NCI-H1048 (cell line): ENCODE data around the gene LRRC3.
"Not testable (repeated sequence)": the region's sequence is repeated elsewhere in the genome, so short reads cannot be mapped to it uniquely, and the experiment has no call there.

Experiments
- DNase-seq: peaks from one replicate; lab custom pipeline; 2025; lab: John Stamatoyannopoulos, UW

Gene LRRC3

DNA sequence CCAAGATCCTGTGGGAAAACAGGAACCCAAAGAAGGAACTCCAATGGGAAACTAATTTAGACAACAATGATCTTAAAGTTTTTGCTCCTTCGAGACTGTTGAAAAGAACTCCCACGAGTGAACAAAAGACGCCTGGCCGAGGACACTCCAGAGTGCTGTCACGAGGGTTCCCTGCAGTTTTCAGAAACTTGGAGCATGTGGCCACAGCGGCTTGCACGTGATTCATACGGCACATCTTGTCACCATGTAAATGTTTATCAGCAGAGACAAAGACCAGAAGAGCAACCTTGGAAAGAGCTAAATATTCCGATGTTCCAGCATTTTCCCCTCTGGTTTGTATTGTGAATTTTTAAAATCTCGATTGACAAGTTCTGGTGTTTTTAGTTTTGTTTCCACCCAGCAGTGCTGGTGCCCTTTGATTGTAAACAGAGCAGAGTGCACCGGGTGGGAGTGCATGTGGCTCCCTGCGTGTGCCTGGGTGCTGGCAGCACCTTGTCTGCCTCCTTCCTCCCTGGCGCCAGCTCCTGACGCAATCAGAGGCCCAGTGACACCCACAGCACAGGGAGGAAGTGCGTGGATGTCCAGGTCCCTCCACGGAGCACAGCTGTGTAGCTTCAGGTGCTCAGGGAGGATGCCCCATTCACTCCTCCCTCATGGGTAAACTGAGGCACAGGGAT lies 23.0 kb downstream of the LRRC3 start:
- DNase-seq: no peak

DNA sequence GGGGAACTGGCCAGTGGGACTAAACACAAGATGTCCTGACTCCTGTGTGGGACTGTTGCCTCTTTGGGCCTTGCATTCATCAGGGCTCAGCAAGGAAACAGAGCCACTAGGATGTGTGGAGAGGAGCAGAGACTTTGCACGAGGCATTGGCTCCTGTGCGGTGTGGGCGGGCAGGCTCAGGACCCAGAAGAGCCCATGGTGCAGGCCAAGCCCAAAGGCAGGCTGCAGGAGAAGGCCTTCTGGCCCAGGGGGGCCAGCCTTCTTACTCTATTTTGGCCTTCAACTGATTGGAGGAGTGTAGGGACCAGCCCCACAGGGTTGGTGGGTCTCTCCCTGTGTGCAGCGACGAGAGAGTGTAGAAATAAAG lies 23.5 kb downstream of the LRRC3 start:
- no peak for DNase-seq

DNA sequence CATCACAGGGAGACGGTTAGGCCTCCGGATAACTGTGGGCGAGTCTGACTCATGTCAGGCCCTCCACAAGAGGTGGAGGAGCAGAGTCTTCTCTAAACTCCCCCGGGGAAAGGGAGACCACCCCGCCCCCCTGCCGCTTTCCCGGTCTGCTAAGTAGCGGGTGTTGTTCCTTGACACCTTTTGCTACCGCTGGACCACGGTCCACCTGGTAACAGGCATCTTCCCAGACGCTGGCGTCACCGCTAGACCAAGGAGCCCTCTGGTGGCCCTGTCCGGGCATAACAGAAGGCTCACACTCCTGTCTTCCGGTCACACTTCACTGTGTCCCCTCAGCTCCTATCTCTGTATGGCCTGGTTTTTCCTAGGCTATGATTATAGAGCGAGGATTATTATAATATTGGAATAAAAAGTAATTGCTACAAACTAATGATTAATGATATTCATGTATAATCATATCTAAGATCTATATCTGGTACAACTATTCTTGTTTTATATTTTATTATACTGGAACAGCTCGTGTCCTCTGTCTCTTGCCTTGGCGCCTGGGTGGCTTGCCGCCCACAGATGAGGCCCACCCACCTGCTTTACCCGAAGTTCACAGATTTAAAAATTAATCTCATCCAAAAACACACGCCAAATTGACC lies 24.4 kb downstream of the LRRC3 start:
- not testable (repeated sequence) for DNase-seq

DNA sequence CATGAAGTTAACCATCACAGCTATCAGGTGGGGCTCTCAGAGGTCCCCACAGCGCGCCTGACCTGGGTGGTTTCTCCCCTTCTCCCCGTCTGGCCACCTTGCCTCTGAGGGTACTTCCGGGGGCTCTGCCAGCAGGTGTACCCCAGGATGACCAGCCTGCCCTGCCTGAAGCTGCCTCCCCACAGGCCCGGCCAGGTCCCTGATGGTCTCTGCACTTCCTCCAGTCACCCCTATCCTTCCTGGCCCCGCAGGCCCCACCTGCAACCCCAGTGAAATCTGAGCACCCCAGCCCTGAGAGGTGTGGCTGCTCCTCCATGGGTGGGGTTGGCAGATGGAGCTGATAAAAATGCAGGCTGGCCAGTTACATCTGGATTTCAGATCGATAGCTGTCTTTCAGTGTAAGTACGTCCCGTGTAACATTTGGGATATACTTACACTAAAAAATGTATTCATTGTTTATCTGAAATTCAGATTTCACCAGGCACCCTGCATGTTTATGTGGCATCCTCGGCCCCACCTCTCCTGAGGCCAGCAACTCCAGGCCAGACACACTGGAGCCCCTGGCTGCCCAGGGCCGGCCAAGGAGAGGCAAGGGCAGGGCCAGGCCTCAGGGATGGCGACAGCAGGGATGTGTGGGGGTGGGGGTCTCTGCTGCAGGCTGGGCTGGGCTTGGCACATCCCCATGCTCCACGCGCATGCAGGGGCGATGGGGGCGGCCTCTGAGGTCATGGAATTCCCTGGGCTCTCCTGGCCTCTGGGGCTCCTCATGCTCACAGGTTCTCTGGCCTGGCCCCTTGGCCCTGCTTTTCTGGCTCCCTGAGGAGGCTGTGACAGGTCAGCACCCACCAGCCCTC lies 25.1 kb downstream of the LRRC3 start:
- DNase-seq: no peak

DNA sequence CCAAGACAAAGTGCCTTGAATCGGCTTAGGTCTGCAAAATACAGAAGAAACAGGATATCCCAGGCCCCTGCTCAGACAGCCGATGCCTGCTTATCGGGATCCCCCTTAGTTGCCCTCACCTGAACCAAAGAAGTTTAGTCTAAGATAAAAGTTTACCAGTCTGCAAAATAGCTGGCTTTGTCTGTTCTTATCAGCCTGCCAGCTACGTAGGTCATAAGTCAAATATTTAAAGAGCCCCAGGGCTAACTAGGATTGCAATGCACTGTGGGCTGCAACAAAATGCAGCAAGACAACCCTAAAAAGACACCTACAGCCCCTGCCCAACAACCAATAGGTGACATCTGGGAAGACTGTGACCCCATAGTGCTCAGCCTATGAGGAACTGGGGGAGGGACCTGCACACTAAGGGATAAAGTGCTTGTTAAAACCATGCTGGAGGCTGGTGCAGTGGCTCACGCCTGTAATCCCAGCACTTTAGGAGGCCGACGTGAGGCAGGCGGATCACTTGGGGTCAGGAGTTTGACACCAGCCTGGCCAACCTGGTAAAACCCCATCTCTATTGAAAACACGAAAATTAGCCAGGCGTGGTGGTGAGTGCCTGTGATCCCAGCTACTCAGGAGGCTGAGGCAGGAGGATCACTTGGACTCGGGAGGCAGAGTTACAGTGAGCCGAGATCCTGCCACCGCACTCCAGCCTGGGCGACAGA lies 27.4 kb downstream of the LRRC3 start:
- DNase-seq: no peak

DNA sequence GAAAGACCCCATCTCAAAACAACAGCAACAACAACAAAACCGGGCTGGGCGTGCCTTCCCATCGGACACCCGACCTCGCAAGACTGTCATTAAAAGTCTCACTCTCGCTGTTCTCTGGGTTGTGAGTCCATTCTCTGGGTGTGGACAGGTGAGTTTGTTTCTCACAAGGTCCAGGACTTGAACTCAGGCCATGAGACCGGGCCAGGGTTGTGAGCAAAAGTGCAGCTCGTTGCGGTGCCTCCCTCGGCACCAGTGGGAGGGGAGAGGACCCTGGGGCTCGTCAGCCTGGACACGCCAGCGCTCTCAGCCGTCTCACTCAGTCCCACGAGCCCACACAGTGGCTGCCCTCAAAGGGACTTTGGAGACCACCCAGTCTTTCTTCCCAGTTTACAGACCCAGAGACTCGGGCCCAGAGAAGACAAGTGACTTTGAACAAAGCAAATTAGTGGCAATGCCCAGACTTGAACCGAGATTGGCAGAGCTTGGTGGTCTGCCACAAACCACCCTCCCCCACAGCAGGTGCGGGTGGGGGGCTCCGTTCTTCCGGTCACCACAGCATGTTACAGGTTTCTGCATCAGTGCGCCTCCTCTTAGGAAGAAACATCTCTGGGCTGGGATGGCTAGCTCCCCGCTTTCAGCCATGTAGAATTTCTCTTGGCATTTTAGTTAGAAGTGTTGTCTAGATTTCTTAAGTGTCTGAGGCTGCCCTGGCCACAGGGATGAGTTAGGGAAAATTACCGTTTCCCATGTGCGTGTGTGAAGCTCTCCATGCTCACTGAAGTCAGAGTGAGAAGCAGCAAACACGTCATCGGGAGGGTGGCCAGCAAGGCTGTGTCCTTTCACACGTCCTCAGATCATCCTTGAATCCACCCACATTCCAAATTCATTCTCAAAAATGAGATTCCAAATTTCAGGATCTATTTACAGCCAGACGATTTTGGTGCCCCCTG lies 28.3 kb downstream of the LRRC3 start:
- no peak for DNase-seq

DNA sequence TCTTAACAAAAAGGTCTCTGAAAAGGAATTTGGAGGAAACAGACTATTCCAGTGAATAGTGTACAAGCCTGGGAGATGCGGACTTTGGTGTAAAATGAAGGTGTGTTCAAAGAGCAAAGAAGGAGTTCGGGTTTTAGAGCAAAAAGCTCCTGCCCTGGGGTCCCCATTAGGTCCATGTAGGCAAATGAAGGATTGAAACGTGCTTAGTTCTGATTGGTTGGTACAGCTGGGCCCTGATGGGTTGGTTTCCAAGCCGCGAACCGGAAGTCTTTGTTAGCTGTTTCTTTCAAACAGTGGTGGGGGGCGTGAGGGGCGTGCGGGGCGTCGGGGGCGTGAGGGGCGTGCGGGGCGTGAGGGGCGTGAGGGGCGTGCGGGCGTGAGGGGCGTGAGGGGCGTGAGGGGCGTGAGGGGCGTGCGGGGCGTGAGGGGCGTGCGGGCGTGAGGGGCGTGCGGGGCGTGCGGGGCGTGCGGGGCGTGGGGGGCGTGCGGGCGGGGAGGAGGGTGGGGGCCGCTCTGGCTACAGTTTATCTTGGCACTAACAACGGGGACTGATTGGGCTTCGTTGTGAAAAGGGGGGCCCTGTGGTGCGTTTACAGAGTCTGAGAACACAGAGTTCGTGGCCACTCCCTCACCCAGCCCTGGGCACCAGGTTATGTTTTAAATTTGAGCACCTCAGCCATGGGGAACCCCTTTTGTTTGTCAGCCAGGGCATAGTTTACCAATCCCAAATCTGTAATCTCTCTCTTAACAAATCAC lies 29.4 kb downstream of the LRRC3 start:
- DNase-seq: no peak

DNA sequence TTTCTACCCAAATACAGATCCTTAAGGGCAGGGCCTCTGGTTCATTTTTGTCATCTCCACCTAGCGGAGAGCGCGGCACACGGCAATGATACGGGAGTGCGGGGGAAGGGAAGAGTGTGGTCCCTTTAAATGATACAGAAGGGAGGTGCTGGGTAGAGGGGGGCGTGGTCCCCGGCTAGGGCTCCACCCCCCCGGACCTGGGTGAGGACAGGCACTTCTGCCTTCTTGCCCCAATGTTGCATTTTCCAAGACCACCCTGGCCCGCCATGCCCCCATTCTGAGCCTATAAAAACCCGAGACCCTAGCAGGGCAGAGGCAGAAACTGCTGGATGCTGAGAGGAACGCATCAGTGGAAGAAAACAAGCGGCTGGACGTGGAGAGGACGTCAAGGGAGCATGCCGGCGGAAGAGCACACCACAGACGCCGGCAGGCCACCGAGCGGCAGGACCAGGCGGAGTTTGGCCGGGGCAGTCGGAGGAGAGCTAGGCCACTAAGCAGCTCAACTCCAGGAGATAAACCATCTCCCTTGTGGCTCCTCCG lies 30.0 kb downstream of the LRRC3 start:
- no peak for DNase-seq

DNA sequence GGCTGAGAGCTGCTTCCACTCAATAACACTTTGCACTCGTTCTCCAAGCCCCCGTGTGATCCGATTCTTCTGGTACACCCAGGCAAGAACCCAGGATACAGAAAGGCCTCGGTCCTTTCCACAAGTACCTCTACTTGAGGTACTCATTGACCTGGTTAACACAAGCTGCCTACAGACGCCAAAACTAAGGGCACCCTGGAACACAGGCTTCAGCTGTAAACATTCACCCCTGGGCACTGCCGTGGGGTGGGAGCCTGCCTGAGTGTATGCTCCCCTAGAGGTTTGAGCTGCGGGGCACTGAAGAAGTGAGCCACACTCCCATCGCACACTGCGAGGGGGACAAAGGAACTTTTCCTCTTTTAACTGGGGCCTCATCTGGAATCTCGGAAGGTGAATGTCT lies 30.5 kb downstream of the LRRC3 start:
- no peak for DNase-seq

DNA sequence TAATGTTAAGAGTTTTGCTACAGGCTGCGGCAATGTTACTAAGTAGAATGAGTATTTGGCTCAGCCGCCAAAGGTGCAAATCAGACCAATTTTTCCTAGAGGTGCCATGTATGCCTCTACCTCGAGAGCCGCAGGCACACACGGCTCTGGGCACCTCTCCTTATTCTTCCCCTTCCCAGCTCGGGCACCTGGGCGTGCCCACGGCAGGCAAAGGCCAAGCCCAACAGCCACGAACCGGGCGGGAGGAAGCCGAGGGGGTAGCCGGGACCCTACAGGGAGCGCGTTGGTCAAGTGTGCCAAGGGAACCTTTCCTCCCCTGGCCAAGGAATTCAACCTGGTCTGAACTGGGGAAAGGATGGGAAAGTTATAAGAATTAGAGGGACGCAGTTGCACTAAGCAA lies 31.0 kb downstream of the LRRC3 start:
- DNase-seq: no peak

DNA sequence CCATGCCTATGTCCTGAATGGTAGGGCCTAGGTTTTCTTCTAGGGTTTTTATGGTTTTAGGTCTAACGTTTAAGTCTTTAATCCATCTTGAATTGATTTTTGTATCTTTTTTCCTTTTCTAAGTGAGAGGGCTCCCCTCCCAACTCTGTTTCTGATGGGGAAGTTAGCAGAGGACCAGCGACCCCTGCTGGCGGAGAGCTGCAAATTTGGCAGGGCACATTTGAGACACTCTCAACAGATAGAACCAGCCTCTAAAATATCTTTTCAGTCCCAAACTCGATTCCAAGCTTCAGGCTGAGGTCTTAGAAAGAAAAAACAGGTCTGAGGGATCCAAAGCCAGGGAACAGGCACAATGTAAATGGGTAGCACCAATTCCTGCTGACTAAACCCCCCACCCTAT lies 32.5 kb downstream of the LRRC3 start:
- DNase-seq: no peak

DNA sequence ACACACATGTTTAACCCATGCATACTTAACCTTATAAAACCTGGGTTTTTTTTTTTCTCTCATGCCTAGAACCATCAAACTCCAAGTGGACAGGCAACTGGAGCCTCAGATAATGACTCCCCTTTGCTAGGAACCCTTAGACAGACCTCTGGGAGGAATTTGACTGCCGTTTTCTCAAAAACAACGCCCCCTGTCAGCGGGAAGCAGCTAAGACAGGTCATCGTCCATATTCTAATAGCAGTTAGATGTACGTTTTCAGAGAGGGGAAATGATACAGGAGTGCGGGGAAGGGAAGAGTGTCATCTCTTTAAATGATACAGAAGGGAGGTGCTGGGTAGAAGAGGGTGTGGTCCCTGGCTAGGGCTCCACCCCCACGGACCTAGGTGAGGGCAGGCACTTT lies 34.7 kb downstream of the LRRC3 start:
- no peak for DNase-seq

DNA sequence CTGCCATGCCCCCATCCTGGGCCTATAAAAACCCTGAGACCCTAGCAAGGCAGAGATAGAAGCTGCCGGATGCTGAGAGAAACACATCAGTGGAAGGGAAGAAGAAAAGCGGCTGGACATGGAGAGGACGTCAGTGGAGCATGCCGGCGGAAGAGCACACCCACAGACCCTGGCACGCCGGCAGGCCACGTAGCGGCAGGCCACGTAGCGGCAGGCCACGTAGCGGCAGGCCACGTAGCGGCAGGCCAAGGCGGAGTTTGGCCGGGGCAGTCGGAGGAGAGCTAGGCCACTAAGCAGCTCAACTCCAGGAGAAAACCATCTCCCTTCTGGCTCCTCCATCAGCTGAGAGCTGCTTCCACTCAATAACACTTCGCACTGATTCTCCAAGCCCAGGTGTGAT lies 35.1 kb downstream of the LRRC3 start:
- DNase-seq: no peak

DNA sequence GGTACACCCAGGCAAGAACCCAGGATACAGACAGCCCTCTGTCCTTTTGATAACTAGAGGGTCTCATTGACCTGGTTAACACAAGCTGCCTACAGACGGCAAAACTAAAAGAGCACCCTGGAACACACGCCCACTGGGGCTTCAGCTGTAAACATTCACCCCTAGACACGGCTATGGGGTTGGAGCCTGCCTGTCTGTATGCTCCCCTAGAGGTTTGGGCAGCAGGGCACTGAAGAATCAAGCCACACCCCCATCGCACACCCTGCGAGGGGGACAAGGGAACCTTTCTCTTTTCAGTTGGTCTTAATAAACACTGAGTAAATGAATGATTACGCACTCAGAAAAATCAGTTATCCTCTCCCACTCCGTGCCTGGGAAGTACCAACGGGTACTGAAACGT lies 35.5 kb downstream of the LRRC3 start:
- no peak for DNase-seq

DNA sequence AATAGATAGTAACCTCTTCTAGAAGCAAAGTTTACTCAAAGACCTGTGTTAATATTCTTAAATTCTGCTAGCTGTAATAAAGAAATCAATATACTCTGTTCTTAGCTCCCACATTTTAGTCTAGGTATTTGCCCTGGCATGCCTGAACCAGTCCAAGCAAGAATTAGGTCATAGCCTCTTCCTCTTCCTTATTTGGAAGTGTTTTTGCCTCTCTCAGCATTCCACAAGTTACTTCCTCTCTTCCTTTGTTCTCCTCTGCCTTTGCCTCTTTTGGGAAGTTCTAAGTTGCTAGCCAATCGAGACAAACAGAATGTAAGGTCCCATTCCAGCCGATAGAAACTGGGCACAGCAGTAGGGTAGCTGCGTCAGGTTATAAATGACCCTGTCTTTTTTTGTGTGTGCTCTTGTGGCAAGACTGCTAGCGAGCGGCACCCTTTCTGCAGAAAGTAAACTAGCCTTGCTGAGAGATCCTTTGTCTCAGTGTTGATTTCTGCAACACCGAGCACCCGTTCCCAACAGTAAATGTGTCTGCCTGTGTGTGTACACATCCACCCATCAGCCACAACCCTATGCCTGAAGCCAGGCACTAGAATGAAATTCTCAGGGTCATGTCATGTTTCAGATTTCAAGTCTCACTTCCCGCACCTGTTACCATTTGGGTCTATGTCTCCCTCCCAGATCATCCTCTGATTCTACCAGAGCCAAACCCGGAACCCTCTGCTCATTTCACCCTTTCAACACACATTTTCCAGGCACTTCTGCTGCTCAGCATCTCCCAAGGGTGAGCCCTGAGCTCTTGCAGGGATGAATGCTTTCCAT lies 37.5 kb downstream of the LRRC3 start:
- DNase-seq: no peak

DNA sequence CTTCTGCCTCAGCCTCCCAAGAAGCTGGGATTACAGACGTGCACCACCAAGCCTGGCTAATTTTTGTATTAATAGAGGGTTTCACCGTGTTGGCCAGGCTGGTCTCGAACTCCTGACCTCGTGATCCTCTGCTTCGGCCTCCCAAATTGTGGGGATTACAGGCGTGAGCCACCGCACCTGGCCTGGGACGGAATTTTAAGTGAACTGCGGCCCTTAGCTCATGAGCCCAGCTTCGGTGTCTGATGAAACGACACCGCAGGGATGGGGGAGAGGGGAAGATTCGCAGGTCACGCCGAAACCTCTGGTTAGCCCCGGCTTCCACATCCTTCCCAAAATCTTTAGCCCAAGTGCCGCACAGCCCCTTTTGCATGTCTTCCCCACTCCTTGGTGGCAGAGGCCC lies 39.1 kb downstream of the LRRC3 start:
- DNase-seq: no peak

DNA sequence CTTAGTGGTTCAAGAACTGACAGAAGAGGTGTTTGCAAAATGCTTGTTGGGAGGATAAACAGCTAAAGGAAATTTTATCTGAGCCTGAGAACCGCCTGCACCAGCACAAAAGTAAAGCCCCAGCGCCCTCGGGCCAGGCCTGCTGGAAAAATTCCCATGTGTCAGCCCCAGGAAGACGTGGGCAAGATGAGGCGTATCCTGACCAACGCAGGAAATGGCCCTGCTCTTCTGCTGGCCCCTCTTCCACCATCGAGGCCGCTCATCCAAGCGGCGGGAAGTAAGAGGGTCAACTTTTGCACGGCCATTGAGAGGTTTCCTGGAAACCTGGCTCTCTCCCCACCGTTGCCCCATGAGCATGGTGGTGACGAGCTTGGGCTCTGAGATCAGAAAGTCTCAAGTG lies 39.6 kb downstream of the LRRC3 start:
- DNase-seq: no peak

DNA sequence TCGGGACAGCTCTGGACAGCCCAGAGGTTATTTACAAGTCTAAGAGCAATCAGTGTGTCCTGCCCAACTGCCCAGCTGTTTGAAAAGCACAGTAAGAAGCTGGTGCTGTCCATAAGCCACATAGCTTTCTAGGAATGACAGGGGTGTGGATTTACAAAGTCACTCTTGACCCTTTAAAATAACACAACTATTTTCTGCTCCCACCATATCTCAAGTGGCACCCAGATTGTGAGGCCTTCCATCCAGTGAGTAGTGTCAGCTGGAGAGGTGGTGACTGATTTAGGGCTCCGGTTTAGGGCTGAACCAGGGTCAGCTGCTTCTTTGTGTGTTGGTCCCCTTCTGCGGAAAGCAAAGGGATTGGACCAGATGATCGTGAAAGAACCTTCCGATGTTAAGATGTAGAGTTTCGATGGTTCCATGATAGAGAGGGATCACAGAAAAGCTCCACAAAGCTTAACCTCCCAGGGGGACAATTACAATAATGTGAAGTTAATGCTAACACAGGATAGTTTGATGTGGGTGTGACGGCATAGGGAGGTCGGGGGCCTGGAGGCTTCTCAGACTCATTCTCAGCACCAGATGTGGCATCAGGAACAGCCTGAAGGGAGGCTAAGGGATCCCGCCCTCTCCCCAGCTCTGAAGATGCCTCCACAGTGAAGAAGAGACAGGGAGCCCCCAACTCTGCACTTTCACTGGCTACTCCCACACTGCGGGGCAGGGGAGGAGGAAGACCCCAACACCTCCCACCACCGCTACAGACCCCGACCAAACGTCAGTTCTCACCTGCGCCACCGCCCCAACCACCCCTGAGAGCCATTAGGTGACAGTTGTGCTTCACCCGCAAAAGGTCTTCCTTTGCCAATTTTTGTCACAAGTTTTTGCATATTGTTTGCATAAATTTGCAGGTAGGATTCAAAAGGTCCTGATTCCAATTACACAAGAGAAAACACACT lies 40.6 kb downstream of the LRRC3 start:
- no peak for DNase-seq
